Kidney epithelial cell (primary cell): ENCODE results near the gene CCDC9. TPM values are rescaled to one million over a fixed set of nuclear protein-coding genes. Genes with fewer than 3 reads are reported as not detected.

ENCODE experiments used
- DNase-seq: peaks from one replicate; pipeline ENCODE4 v3.0.0-alpha.2; 2010; ENCODE audit warnings: low read depth
- H3K27me3 ChIP-seq: 2 replicates; pipeline ENCODE4 v1.6.0; 2011; ENCODE audit warnings: low read length; ENCODE audit not compliant: control insufficient read depth, insufficient read depth
- H3K36me3 ChIP-seq: 2 replicates; pipeline ENCODE4 v1.5.1; 2011; ENCODE audit warnings: low read length; ENCODE audit not compliant: control insufficient read depth, insufficient read depth
- H3K4me3 ChIP-seq: 2 replicates; pipeline ENCODE4 v1.5.1; 2011; ENCODE audit warnings: low read depth, mild to moderate bottlenecking, control low read depth, low read length
- total RNA-seq: library from RNA; depleted of rRNA; stranded (reverse); fragments of >200 nt; gene quantifications from 2 replicates; pipeline ENCODE4 v1.2.3, GENCODE V29; 2015
- TF ChIP-seq, protein P1 (sequence below): IDR thresholded peaks from 2 replicates; pipeline ENCODE4 v1.5.1; 2011; ENCODE audit warnings: mild to moderate bottlenecking, moderate library complexity, low read length, control low read depth, inconsistent platforms; ENCODE audit not compliant: insufficient read depth, poor library complexity, severe bottlenecking

CCDC9 gene
- total RNA-seq: 13.8 and 16.5 TPM in 2 replicates

DNA sequence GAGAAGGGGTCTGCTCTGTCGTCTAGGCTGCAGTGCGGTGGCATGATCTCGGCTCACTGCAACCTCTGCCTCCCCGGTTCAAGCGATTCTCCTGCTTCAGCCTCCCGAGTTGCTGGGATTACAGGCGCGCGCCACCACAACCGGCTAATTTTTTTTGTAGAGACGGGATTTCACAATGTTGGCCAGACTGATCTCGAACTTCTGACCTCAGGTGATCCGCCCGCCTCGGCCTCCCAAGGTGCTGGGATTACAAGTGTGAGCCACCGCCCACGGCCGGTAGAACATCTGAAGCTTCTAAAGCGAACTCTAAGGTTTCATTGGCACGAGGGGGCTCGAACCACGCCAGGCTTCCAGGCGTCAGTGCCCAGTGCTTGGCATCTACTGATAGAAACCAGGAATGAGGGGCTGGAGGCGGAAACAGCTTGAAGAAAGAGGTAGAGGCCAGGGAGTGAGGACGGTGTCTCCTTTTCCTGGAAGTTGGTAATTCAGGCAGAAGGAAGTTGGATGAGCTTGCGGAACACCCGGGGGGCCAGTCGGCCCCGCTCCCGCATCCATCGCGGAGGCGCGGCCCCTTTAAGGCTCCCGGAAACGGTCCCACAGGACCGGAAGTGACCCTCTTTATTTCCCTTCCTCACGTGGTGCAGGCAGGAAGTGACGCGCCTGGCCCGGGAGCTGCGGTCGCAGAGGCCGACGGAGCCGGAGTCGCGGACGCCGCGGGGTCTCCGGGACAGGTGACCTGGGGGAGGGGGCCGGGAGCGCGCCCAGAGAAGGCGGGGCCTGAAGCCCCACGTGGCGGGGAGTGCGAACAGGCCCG is at the start of gene CCDC9:
TSS of gene CCDC9 (plus strand) at position 647 of the 814 bp plus-strand sequence. CDS start 1,876 bp downstream, outside the sequence.
- Histone ChIP-seq H3K27me3 (no peaks in the 10 kb centered on the region), H3K36me3 (peaks cover 3% of the 10 kb centered on the region), H3K4me3 (peak within 1 kb of the TSS; percentile 65)
- peak; percentile 85 for DNase-seq
- TF ChIP-seq, protein P1, sequence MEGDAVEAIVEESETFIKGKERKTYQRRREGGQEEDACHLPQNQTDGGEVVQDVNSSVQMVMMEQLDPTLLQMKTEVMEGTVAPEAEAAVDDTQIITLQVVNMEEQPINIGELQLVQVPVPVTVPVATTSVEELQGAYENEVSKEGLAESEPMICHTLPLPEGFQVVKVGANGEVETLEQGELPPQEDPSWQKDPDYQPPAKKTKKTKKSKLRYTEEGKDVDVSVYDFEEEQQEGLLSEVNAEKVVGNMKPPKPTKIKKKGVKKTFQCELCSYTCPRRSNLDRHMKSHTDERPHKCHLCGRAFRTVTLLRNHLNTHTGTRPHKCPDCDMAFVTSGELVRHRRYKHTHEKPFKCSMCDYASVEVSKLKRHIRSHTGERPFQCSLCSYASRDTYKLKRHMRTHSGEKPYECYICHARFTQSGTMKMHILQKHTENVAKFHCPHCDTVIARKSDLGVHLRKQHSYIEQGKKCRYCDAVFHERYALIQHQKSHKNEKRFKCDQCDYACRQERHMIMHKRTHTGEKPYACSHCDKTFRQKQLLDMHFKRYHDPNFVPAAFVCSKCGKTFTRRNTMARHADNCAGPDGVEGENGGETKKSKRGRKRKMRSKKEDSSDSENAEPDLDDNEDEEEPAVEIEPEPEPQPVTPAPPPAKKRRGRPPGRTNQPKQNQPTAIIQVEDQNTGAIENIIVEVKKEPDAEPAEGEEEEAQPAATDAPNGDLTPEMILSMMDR: no peak

DNA sequence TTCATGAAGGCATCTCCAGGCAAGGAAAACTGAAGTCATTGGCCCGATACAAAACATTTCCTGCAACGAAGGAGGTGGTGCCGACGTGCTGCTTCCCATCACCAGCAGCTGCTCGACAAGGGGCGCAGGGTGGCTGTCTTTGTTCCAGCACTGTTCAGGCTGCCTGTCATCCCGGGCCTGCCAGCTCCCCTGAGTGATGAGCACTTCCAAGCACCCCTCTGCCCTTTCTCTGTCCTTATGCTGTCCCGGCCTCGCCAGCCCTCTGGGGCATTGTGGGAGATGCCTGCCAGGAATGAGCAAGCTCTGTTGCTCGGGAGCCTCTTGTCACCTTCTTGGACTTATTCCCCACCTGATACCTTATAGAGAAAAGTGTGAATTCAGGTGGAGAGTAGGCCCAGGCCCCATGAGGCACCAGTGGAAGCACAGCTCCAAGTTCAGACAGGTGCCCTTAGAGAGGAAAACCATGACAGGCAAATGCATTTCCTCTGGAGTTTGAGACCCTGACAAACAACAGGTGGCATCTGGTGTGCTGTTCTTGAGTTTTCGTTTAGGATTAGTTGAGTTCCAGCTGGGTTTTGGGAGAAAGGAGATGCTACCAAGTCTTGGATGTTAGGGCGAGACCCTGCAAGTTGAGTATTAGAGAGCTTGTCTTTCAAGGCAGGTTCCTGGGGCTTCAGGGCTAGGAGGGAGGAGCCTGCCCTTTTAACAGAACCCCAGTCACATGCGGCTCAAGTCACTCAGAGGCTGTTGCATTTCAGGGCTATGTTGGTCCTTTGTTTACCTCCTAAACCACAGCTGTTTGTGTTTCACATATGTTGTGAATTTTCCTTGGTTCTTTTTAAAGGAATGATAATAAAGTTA is 46.8 kb upstream of the CCDC9 start:
- no peak overlapping the region for H3K4me3 ChIP-seq
- H3K27me3 ChIP-seq: no peaks in the 10 kb centered on the region
- no peak for DNase-seq
- H3K36me3 ChIP-seq: peaks cover 1% of the 10 kb centered on the region
- TF ChIP-seq, protein P1: no peak

DNA sequence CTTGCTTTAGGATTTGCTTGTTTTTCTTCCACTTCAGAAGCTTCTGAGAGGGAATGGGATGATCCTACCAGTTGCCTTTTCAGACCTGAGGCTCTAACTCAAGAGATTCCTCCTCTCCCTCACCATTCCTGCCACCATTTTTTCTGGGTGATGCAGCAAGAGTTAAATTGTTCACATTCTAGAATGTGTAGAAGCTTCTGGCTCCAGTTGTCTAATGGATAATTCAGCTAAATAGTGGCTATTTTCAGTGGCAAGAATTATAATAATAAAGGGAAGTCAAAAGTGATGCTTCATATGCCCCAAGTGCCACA is 46.2 kb upstream of the CCDC9 start:
- DNase-seq: no peak

DNA sequence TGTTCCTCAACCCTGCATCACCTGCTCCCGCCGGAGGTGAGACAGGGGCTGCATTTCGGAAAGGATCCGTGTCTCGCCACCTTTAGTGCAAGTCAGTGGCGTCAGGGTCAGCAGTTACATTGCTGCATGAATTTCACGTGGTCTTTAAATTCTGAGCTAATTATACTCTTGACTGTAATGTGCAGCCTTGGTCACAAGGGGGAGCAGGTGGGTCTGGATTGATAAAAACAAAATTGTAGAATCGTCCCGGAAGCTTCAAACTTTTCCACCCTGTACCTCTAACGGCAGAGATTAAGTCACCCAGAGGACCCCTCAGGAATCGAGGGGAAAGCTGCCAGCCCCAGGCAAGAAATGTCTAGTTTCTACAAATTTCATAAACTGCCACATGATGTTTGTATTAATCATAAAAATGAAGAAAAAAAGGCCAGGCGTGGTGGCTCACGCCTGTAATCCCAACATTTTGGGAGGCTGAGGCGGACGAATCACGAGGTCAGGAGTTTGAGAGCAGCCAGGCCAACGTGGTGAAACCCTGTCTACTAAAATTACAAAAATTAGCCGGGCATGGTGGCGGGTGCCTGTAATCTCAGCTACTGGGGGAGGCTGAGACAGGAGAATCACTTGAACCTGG is 45.5 kb upstream of the CCDC9 start:
- Histone ChIP-seq H3K4me3 (no peak overlapping the region), H3K36me3 (no peaks in the 10 kb centered on the region), H3K27me3 (no peaks in the 10 kb centered on the region)
- TF ChIP-seq, protein P1: peak; percentile 78
- DNase-seq: no peak

More for the DNA sequence above, 46.2 kb upstream of the CCDC9 start:
- TF ChIP-seq, protein P1: no peak
- Histone ChIP-seq H3K36me3 (peaks cover 1% of the 10 kb centered on the region), H3K4me3 (no peak overlapping the region), H3K27me3 (no peaks in the 10 kb centered on the region)

DNA sequence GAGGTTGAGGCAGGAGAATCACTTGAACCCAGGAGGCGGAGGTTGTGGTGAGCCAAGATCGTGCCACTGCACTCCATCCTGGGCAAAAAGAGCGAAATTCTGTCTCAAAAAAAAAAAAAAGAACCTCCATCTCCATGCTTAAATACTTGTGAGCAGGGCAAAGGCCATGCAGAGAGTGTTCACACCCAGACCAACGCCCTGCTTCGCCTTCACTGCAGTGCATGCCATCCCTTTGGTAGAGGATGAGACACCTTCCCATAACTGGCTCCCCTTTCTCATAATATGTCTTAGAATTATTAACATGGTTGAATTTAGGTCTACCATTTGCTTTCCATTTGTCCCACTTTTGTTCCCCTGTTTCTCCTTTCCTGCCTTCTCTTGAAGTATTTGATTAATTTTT is 40.7 kb upstream of the CCDC9 start:
- Histone ChIP-seq H3K27me3 (no peaks in the 10 kb centered on the region), H3K4me3 (no peak overlapping the region), H3K36me3 (no peaks in the 10 kb centered on the region)
- TF ChIP-seq, protein P1: no peak
- DNase-seq: no peak
